ENCODE results near the gene RASGRF2.

The RASGRF2 gene

GRCh38 chr5:81247441-81247972 is 287.3 kb downstream of the RASGRF2 start:
- H3K4me3 ChIP-seq (ENCODE audit: low read length): no peak overlapping the region
- DNase-seq (ENCODE audit: low read depth): peak; percentile 88
- no peak for TF ChIP-seq CTCF (conservative IDR thresholded peaks at IDR 0.05; ENCODE audit: low read depth, low read length)

GRCh38 chr5:81249240-81249639 is 289.1 kb downstream of the RASGRF2 start:
- H3K4me3 ChIP-seq (ENCODE audit: low read length): no peak overlapping the region
- TF ChIP-seq CTCF (conservative IDR thresholded peaks at IDR 0.05; ENCODE audit: low read depth, low read length): no peak
- DNase-seq (ENCODE audit: low read depth): no peak

GRCh38 chr5:81250004-81250403 is 289.8 kb downstream of the RASGRF2 start:
- no peak for DNase-seq (ENCODE audit: low read depth)
- no peak for TF ChIP-seq CTCF (conservative IDR thresholded peaks at IDR 0.05; ENCODE audit: low read depth, low read length)
- no peak overlapping the region for H3K4me3 ChIP-seq (ENCODE audit: low read length)

GRCh38 chr5:81251922-81252321 is 291.8 kb downstream of the RASGRF2 start:
- no peak for DNase-seq (ENCODE audit: low read depth)
- no peak overlapping the region for H3K4me3 ChIP-seq (ENCODE audit: low read length)
- TF ChIP-seq CTCF (conservative IDR thresholded peaks at IDR 0.05; ENCODE audit: low read depth, low read length): no peak

- no peak for TF ChIP-seq CTCF (conservative IDR thresholded peaks at IDR 0.05; ENCODE audit: low read depth, low read length)
- H3K4me3 ChIP-seq (ENCODE audit: low read length): no peak overlapping the region
- no peak for DNase-seq (ENCODE audit: low read depth)
These were observed 292.7 kb downstream of the RASGRF2 start for GRCh38 chr5:81252904-81253303.

GRCh38 chr5:81253875-81254274 is 293.7 kb downstream of the RASGRF2 start:
- H3K4me3 ChIP-seq (ENCODE audit: low read length): no peak overlapping the region
- TF ChIP-seq CTCF (conservative IDR thresholded peaks at IDR 0.05; ENCODE audit: low read depth, low read length): no peak
- DNase-seq (ENCODE audit: low read depth): no peak

- H3K4me3 ChIP-seq (ENCODE audit: low read length): no peak overlapping the region
- no peak for DNase-seq (ENCODE audit: low read depth)
- no peak for TF ChIP-seq CTCF (conservative IDR thresholded peaks at IDR 0.05; ENCODE audit: low read depth, low read length)
These were observed 294.9 kb downstream of the RASGRF2 start for GRCh38 chr5:81254886-81255559.
